DND-41 (cell line): ENCODE measurements around the gene TNRC6A.

ENCODE experiments used
- ATAC-seq: fragments of 200-7000 bp; cut with Tn5 transposase; 3 replicates; pipeline ENCODE4 v1.9.1; 2021; ENCODE audit warnings: low read depth; ENCODE audit not compliant: insufficient read depth
- DNase-seq: peaks from one replicate; pipeline ENCODE4 v3.0.0-alpha.2; 2020
- H2AFZ ChIP-seq: 2 replicates; pipeline ENCODE4 v1.6.0; 2012; ENCODE audit warnings: low read depth, low read length
- H3K27ac ChIP-seq: 2 replicates; pipeline ENCODE4 v1.5.1; 2012; ENCODE audit warnings: low read length, inconsistent platforms
- H3K27me3 ChIP-seq: fragments of 200-600 bp; sonication (generic); 2 replicates; pipeline ENCODE4 v1.6.0; 2012; ENCODE audit warnings: low read length, mild to moderate bottlenecking, inconsistent platforms; ENCODE audit not compliant: insufficient read depth, poor library complexity
- H3K36me3 ChIP-seq: 2 replicates; pipeline ENCODE4 v1.5.1; 2012; ENCODE audit warnings: low read length, inconsistent platforms; ENCODE audit not compliant: insufficient read depth
- H3K4me1 ChIP-seq: 2 replicates; pipeline ENCODE4 v1.5.1; 2012; ENCODE audit warnings: mild to moderate bottlenecking, low read length; ENCODE audit not compliant: insufficient read depth
- H3K4me2 ChIP-seq: 2 replicates; pipeline ENCODE4 v1.6.0; 2012; ENCODE audit warnings: mild to moderate bottlenecking, moderate library complexity, low read length, inconsistent platforms; ENCODE audit not compliant: insufficient read depth
- H3K4me3 ChIP-seq, 2 experiments: fragments of 200-600 bp in 1 of 2; shearing (Covaris generic) in 1 of 2; 2 replicates each; pipeline ENCODE4 v1.5.1; 2012 to 2016; ENCODE audit warnings: inconsistent platforms in 2 of 2, low read length in 2 of 2, mild to moderate bottlenecking in 2 of 2, low read depth in 1 of 2, moderate library complexity in 1 of 2
- H3K79me2 ChIP-seq: 2 replicates; pipeline ENCODE4 v1.6.0; 2012; ENCODE audit warnings: low read length, inconsistent platforms; ENCODE audit not compliant: insufficient read depth
- H3K9ac ChIP-seq: 2 replicates; pipeline ENCODE4 v1.6.0; 2012; ENCODE audit warnings: low read depth, mild to moderate bottlenecking, inconsistent platforms, low read length, moderate library complexity
- H3K9me3 ChIP-seq: 2 replicates; pipeline ENCODE4 v1.5.1; 2012; ENCODE audit warnings: low read length, moderate library complexity, mild to moderate bottlenecking, inconsistent platforms; ENCODE audit not compliant: insufficient read depth, severe bottlenecking
- H4K20me1 ChIP-seq: 2 replicates; pipeline ENCODE4 v1.6.0; 2012; ENCODE audit warnings: low read length; ENCODE audit not compliant: insufficient read depth
- CTCF ChIP-seq: IDR thresholded peaks from 2 replicates; pipeline ENCODE4 v1.5.1; 2012; ENCODE audit warnings: borderline replicate concordance, low read length, moderate library complexity, mild to moderate bottlenecking; ENCODE audit not compliant: poor library complexity, severe bottlenecking; ENCODE audit errors: extremely low read depth
- EZH2 ChIP-seq: IDR thresholded peaks from 3 replicates; pipeline ENCODE4 v1.6.1; 2012; ENCODE audit warnings: borderline replicate concordance, low read depth, mild to moderate bottlenecking, moderate library complexity, low read length, inconsistent platforms; ENCODE audit not compliant: severe bottlenecking

TNRC6A gene

GRCh38 chr16:24776501-24777220 is 47.2 kb downstream of the TNRC6A start:
- Histone ChIP-seq H4K20me1 (peaks cover 16% of the 10 kb centered on the region), H3K4me2 (no peak overlapping the region), H3K9me3 (no peaks in the 10 kb centered on the region), H3K79me2 (peaks cover 58% of the 10 kb centered on the region), H3K4me1 (no peaks in the 10 kb centered on the region), H3K27ac (no peak overlapping the region), H3K36me3 (peaks cover 76% of the 10 kb centered on the region), H3K27me3 (no peaks in the 10 kb centered on the region), H2AFZ (no peak overlapping the region), H3K9ac (no peak overlapping the region), H3K4me3 (no peak overlapping the region)
- DNase-seq (no peak), ATAC-seq (no peak)
- no peak for TF ChIP-seq EZH2
- no peak for TF ChIP-seq CTCF

GRCh38 chr16:24778671-24779070 is 49.2 kb downstream of the TNRC6A start:
- ATAC-seq (no peak), DNase-seq (no peak)
- Histone ChIP-seq H3K4me2 (no peak overlapping the region), H4K20me1 (peaks cover 15% of the 10 kb centered on the region), H3K27ac (no peak overlapping the region), H3K9me3 (no peaks in the 10 kb centered on the region), H3K27me3 (no peaks in the 10 kb centered on the region), H3K36me3 (peaks cover 83% of the 10 kb centered on the region), H3K9ac (no peak overlapping the region), H3K79me2 (peaks cover 38% of the 10 kb centered on the region), H2AFZ (no peak overlapping the region), H3K4me3 (no peak overlapping the region), H3K4me1 (no peaks in the 10 kb centered on the region)
- TF ChIP-seq CTCF (no peak), EZH2 (no peak)

- Histone ChIP-seq H3K4me1 (no peaks in the 10 kb centered on the region), H2AFZ (no peak overlapping the region), H4K20me1 (peaks cover 7% of the 10 kb centered on the region; the same call in 1 of the 2 replicates), H3K9me3 (no peaks in the 10 kb centered on the region), H3K79me2 (peaks cover 14% of the 10 kb centered on the region), H3K4me3 (no peak overlapping the region), H3K27ac (no peak overlapping the region), H3K36me3 (peaks cover 83% of the 10 kb centered on the region), H3K4me2 (no peak overlapping the region), H3K27me3 (no peaks in the 10 kb centered on the region), H3K9ac (no peak overlapping the region)
- DNase-seq (no peak), ATAC-seq (no peak)
- TF ChIP-seq CTCF (no peak), EZH2 (no peak)
Observed at GRCh38 chr16:24781256-24781655, 51.8 kb downstream of the TNRC6A start.
